Stromal cell of bone marrow (primary cell): ENCODE results near the gene CALHM3.
A peak's percentile ranks its signal among the peaks of the same experiment; 100 is the strongest.

Experiments
- DNase-seq: peaks from one replicate; pipeline ENCODE4 v3.0.0-alpha.2; 2012; ENCODE audit warnings: low read depth

The CALHM3 gene

GRCh38 chr10:103474077-103474476, 5.0 kb downstream of the CALHM3 start:
- DNase-seq: no peak

GRCh38 chr10:103473261-103473671, 5.8 kb downstream of the CALHM3 start:
- no peak for DNase-seq

- no peak for DNase-seq
Observed at GRCh38 chr10:103472005-103472404, 7.0 kb downstream of the CALHM3 start.

GRCh38 chr10:103470761-103471653, 8.0 kb downstream of the CALHM3 start:
- no peak for DNase-seq

DNA sequence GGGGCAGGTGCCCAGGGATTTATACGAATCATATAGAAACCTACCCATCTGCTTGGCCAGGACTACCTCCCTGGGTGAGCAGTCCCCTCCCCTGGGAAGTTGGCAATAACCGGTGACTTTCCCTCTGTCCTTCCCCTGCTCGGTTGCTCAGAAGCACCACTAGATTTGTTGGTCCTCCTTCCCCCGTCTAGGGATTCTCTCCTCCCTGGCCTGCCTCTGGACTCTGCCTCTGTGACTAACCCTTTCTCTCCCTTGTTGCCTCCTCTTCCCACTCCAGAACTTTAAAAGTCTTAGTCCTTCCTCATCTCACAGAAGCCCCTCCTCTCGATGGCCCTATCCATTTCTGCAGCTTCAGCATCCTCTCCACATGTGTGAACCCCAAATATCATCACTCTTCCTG, 9.8 kb downstream of the CALHM3 start:
- DNase-seq: no peak

DNA sequence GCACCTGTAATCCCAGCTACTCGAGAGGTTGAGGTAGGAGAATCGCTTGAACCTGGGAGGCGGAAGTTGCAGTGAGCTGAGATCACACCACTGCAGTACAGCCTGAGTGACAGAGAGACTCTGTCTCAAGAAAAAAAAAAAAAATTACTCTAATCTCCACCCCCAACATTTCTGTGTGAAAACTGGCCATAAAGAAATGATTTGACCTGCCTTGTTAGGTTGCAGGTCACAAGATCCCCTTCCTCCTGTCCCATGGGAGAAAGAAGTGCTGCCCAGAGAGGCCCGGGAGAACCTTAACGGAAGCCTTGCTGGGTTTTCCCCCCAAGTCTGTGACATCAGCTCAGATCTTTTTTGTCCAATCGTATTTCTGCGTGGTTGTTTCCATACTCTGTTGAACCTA, 11.6 kb downstream of the CALHM3 start:
- DNase-seq: no peak

DNA sequence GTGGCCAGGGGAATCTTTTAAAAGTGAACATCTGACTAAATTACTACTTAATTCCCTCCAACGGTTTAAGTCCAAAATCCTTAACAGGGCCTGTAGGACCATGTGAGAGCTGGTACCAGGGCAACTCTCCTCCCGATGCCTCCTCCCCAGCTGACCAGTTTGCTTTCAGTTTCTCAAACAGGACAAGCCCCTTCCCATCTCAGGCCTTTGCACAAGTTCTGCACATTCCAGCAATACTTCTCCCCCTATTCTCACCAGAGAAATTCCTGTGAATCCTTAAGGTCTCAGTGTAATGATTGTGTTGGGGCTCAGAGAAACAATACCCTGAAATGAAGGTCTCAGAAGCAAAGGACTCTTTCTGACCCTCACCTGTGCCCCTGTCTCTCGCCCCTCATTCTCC, 12.3 kb downstream of the CALHM3 start:
- DNase-seq: no peak

- no peak for DNase-seq
Observed at GRCh38 chr10:103465411-103466179, 13.4 kb downstream of the CALHM3 start.

DNA sequence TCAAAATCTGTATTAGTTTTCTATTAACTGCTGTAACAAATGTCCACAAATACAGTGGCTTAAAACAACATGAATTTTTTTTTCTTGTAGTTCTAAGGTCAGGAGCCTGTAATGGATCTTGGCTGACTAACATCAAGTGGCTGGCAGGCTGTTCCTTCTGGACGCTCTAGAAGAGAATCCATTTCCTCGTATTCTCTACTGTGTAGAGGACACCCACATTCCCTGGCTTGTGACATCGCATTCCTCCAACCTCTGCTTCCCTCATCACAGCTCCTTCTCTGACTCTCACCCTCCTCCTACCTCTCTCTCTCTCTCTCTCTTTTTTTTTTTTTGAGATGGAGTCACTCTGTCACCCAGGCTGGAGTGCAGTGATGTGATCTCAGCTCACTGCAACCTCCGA, 15.5 kb downstream of the CALHM3 start:
- DNase-seq: no peak

DNA sequence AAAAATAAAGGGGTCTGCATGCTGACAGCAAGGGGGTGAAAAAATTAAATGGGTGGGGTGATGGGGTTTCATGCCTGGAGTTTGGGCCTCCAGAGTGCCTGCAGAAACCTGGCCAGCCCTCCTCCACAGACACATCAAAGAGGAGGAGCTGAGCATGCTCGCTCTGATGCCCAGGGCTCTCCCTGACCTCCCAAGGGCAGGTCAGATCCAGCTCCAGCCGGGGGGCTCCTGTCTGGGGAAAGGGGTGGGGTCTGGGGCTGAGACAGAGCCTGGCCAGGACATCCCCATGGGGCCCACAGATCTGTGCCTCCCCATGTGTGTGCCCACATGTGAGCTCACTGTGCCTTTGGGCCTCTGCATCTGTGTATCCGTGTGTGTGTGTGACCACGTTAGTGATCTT, 19.4 kb downstream of the CALHM3 start:
- no peak for DNase-seq

GRCh38 chr10:103458720-103459119, 20.3 kb downstream of the CALHM3 start, which contains the start of gene CALHM1:
TSS of gene CALHM1 (minus strand) at chr10:103458900. CDS start at chr10:103458751, 149 bp downstream.
- no peak for DNase-seq

DNA sequence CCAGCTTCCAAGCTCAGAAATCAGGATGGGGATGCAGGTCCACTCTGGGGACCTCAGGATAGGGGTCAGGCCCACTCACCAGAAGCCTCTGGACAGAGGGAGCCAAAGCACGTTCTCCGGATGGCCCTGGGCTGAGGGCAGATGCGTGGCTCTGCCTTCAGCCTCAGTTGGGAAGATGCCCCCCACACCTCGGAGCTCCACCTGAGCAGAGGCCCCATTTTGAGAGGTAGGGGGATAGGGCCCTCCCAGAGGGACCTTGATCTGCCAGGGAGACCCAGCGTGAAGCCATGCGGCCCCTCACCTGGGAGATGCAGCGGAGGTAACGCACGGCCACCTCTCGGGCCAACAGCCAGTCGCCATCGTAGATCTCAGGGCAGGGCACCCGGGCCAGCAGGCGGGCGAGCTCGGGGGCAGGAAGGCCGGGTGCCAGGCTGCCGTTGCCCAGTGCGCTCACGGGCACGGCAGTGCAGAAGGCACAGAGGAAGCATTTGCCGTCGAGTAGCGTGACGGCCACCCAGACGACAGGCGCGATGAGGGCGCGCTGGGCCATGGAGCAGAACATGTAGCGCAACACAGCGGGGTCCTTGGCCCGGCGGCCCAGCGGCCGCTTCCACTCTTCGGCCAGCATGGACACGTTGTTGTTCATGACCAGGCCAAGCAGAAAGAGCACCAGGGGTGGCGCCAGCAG, 21.0 kb downstream of the CALHM3 start:
- DNase-seq: no peak

DNA sequence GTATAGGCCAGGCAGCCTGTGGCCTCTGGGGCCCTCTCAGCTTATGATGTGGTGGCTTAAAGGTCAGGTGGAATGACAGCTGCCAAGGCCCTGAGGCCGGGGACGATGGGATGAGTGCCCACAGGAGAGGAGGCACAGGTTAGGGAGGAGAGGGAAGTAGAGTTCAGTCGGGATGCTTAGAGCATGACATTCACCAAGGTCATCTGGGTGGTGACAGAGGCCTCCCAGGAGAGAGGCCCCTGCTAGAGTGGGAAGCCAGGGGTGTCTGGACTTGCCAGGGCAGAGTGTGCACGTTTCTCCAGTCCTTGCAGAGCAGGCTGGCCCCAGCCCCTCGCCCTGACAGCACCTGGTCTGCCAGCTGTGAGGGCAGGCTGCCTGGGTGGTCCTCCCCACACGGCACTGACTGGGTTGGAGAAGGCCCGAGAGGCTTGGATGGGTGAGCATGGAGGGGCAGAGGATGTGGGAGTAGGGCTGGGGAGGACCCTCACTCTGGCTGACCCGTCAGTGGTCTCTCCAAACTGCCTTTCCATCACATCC, 21.8 kb downstream of the CALHM3 start:
- no peak for DNase-seq

- DNase-seq: no peak
Observed at GRCh38 chr10:103456074-103456660, 22.9 kb downstream of the CALHM3 start.

DNA sequence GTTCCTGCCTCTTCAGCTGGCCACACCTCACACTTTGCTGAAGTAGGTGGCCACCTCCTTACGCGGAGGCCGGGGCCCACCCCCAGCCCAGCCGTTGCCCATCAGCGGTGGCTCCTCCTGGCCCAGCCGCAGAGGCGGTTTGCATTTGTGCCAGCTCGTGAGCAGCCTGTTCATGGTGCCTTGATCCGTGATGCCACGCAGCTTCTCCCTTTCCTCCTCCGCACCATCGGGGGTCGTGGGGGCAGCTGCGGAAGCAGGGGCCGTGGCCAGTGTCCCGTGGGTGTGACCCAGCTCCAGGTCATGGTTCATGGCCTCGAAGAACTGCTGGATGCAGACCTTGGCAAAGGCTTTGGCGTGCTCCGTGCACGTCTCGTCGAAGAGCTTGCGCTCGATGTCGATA, 23.8 kb downstream of the CALHM3 start:
- DNase-seq: no peak

DNA sequence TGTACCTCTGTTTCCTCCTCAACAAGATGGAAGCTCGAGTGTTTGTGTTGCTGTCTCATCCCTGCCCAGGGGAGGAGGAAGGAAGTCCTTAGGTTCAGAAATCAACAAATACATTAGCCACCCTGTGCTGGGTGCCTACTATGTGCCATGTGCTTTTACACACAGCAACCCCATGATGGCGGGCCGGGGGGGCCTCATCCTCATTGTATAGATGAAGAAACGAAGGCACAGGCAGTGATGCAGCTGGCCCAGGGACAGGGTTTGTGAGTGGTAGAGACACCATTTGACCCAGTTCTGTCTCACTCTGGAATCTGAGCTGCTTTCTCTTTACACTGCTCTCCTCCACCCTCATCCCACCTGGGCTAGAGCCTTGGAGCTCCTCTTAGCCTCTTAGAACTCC, 25.0 kb downstream of the CALHM3 start:
- no peak for DNase-seq

DNA sequence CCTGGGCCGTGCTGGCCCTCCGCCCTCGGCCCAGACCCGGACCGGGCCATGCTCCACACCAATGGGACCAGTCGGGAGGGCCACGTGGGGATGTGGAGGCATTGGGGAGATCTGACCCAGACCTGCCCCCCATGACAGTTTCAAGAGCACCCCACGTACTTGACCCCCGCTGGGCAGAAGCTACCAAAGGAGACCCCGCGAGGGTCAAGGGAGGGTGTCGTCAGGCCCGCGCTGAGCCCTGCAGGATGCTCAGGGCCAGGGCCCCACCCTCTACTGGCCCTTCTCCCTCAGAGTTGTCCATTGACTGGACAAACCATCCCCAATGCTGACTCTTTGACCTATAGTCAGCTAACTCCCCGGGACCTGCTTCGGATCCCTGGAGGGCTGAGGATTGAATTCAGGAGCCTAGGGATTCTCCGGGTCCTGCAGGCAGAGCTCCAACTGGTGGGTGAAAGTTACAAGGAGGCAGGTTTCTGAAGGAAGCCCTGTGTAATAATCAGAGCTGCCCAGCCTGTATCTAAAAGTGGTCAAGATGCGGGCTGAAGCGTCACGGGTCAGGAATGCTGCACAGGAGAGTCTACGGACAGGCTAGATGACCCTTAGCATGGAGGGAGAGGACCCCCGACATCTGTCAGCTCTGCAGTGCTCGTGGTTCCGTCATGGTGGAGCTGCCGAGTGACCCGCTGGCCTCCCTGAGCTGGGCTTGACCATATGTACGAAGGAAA, 26.4 kb downstream of the CALHM3 start:
- DNase-seq: no peak

DNA sequence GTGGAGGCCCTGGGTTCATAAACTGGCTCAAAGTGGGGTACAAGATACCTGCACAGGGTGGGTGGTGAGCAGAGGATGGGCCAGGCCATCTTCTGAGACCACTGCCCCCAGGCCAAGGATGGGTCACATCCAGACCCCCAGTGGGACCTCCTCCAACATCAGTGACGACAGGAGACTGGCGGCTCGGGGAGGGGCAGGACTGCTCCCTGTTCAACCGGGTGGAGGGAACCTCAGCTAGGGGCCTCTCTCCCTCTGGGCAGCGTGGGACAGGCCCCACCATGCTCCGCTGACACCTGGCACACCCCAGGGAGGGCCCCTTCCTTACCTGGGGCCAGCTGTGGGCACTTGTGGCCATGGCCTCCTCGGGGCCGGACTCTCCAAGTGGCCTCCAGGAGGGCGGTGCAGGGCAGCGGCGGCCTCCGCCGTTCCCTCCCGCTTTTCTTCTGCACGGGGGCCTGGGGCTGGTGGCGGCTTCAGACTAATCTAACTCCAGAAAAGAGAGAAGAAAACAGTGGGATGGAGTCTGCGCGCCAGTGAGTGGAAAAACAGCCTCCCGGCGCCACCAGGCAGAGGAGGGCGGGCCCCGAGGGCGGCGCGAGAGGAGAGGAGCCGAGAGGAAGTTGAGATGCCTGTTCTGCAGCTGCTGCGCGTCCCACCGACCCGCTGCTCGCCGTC, 27.1 kb downstream of the CALHM3 start, which contains the start of gene CALHM2:
Gene CALHM2 (minus strand): TSS at position 540 of the 675 bp plus-strand sequence. CDS start 2,429 bp downstream, outside the sequence.
- DNase-seq: no peak

GRCh38 chr10:103451091-103451813, 27.8 kb downstream of the CALHM3 start:
- DNase-seq: peak; percentile 52

GRCh38 chr10:103450201-103450695, 28.8 kb downstream of the CALHM3 start:
- DNase-seq: no peak
